GM12865 (cell line): Measurements from ENCODE around the gene SLCO3A1.

ENCODE experiments used
- DNase-seq: peaks from one replicate; pipeline ENCODE4 v3.0.0; 2010; ENCODE audit warnings: low read depth
- H3K4me3 ChIP-seq: 2 replicates; pipeline ENCODE4 v1.5.1; 2011; ENCODE audit warnings: mild to moderate bottlenecking, low read depth, low read length, control low read depth
- CTCF ChIP-seq: IDR thresholded peaks from 2 replicates; pipeline ENCODE4 v1.5.1; 2011; ENCODE audit warnings: low read length, control low read depth, low read depth, inconsistent platforms; ENCODE audit not compliant: insufficient read depth; ENCODE audit errors: missing control alignments

The SLCO3A1 gene

GRCh38 chr15:91965501-91966193, 112.1 kb downstream of the SLCO3A1 start:
- no peak for TF ChIP-seq CTCF
- DNase-seq: no peak
- no peak overlapping the region for H3K4me3 ChIP-seq

DNA sequence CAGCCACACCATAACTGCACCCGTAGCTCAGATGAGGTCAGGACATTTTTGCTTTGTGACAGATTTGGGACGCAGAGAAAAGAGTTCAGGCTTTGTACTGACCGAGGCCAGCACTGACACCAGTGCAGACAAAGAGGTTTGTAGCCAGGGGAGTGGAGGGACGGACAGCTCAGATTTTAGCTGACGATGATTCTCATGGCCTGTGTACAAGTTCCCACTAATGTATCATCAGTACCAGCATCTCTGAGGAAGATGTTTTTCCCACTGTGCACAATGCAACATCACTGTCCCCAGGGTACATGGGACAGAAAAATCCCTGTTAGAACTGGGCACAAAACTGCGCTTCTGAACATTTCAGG, 112.7 kb downstream of the SLCO3A1 start:
- H3K4me3 ChIP-seq: no peak overlapping the region
- DNase-seq: no peak

GRCh38 chr15:91967935-91968606, 114.6 kb downstream of the SLCO3A1 start:
- no peak for TF ChIP-seq CTCF
- no peak for DNase-seq
- H3K4me3 ChIP-seq: no peak overlapping the region

More for the DNA sequence above, 112.7 kb downstream of the SLCO3A1 start:
- TF ChIP-seq CTCF: no peak

DNA sequence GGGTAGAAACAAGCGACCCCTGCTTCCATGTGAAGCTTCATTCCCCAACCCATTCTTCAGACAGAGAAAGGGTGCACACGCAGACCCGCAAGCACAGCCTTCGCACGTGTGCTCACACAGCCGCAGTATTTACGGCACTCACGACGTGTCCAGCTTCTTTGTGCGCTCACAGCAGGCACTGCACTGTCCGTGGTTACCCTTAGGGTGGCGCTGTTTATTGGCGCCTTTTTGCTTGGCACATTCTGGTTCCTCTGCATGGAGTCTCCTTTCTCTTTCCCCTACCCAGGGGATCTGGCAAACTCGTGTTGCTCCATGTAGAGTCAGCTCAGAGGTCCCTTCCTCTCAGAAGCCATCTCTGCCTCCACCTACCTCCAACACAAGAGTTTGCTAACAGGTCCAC, 115.1 kb downstream of the SLCO3A1 start:
- no peak for TF ChIP-seq CTCF
- H3K4me3 ChIP-seq: no peak overlapping the region
- no peak for DNase-seq

GRCh38 chr15:91970142-91970541, 116.6 kb downstream of the SLCO3A1 start:
- DNase-seq: no peak
- no peak overlapping the region for H3K4me3 ChIP-seq
- no peak for TF ChIP-seq CTCF

GRCh38 chr15:91973481-91973880, 120.0 kb downstream of the SLCO3A1 start:
- DNase-seq: no peak
- TF ChIP-seq CTCF: no peak
- no peak overlapping the region for H3K4me3 ChIP-seq

DNA sequence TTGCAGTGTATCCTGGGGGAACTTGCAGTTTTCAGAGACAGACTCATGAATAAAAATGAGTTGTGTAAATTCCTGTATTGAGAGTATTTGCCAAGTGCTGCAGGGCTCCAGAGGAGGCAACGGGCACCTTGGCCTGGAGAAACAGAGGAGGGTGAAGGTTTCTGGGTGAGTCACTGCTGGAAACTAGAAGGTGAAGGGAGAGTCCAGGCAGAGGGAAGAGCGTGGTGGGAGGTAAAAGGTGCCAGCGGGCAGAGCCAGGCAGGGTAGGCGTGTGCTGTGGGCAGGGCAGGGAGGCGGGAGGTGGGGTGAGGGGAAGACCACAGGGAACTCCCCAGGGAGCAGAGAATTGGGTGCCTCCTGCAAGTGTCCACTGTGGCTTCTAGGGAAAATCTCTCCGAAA, 120.8 kb downstream of the SLCO3A1 start:
- no peak for TF ChIP-seq CTCF
- DNase-seq: no peak
- H3K4me3 ChIP-seq: no peak overlapping the region
